ENCODE results near the gene ZFP64.

- TF ChIP-seq, protein P1, sequence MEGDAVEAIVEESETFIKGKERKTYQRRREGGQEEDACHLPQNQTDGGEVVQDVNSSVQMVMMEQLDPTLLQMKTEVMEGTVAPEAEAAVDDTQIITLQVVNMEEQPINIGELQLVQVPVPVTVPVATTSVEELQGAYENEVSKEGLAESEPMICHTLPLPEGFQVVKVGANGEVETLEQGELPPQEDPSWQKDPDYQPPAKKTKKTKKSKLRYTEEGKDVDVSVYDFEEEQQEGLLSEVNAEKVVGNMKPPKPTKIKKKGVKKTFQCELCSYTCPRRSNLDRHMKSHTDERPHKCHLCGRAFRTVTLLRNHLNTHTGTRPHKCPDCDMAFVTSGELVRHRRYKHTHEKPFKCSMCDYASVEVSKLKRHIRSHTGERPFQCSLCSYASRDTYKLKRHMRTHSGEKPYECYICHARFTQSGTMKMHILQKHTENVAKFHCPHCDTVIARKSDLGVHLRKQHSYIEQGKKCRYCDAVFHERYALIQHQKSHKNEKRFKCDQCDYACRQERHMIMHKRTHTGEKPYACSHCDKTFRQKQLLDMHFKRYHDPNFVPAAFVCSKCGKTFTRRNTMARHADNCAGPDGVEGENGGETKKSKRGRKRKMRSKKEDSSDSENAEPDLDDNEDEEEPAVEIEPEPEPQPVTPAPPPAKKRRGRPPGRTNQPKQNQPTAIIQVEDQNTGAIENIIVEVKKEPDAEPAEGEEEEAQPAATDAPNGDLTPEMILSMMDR (IDR thresholded peaks at IDR 0.05): no peak
- TF ChIP-seq TCF7L2 (IDR thresholded peaks at IDR 0.05; ENCODE audit: low read depth, low read length): no peak
- no peak for TF ChIP-seq POLR2AphosphoS5 (IDR thresholded peaks at IDR 0.05; ENCODE audit: low read depth, low read length)
- no peak for TF ChIP-seq REST (IDR thresholded peaks at IDR 0.05; ENCODE audit: insufficient read depth in 1 of 2, low read depth in 2 of 2, low read length in 1 of 2)
These were observed 37.7 kb downstream of the ZFP64 start for GRCh38 chr20:52153896-52154295.
